ENCODE results near the gene DNAH3.
"Not testable (repeated sequence)": the region's sequence is repeated elsewhere in the genome, so short reads cannot be mapped to it uniquely, and the experiment has no call there.

GRCh38 chr16:21153124-21153729 is 2.6 kb upstream of the DNAH3 start:
- TF ChIP-seq CTCF, POLR2A (IDR thresholded peaks at IDR 0.05): not testable (repeated sequence)
